GM12878 (cell line): ENCODE results near the gene EFNB2. TPM values are rescaled to one million over a fixed set of nuclear protein-coding genes. Genes with fewer than 3 reads are reported as not detected.

Source experiments
- ATAC-seq: fragments of 200-7000 bp; cut with Tn5 transposase; 3 replicates; pipeline ENCODE4 v1.9.1; 2020; ENCODE audit warnings: mild to moderate bottlenecking, moderate library complexity
- BruUV-seq: library from RNA; stranded (reverse); fragments of 400-500 nt; replicated peaks from 2 replicates; lab custom pipeline; 2021; lab: Mats Ljungman, UMichigan
- CTCF ChIA-PET: fragments of 300-600 bp; sonication (Branson Sonifier 250); formaldehyde crosslinking; extraction: SDS; loops from one replicate; lab custom pipeline; 2021; ENCODE audit warnings: inconsistent platforms; lab: Yijun Ruan, JAX
- POLR2A ChIA-PET: fragments of 350-600 bp; formaldehyde crosslinking; extraction: SDS; loops from one replicate; lab custom pipeline; 2021; ENCODE audit warnings: inconsistent platforms; lab: Charles Lee
- RAD21 ChIA-PET: fragments of 300-600 bp; sonication (Branson Sonifier 250); formaldehyde crosslinking; loops from one replicate; lab custom pipeline; 2023; ENCODE audit warnings: antibody characterized with exemption; ENCODE audit not compliant: unreplicated experiment; lab: Charles Lee
- SMC1A ChIA-PET: fragments of 300-600 bp; sonication (Branson Sonifier 250); formaldehyde crosslinking; loops from one replicate; lab custom pipeline; 2023; ENCODE audit not compliant: unreplicated experiment, uncharacterized antibody; lab: Charles Lee
- DNase-seq: peaks from one replicate; pipeline ENCODE4 v3.0.0-alpha.2; 2011; ENCODE audit warnings: low read depth, low spot score
- FAIRE-seq: peaks from 3 replicates; lab custom pipeline; 2011; peaks lifted over from hg19 to GRCh38; lab: Jason Lieb, UNC
- H2AFZ ChIP-seq: 2 replicates; pipeline ENCODE4 v1.6.0; 2011; ENCODE audit warnings: low read depth, low read length, control low read depth; ENCODE audit not compliant: control insufficient read depth
- H3K27ac ChIP-seq: 2 replicates; pipeline ENCODE4 v1.5.1; 2011; ENCODE audit warnings: control low read depth; ENCODE audit not compliant: control insufficient read depth, insufficient read depth
- H3K27me3 ChIP-seq, 2 experiments: replicated peaks in 1 of 2; 2 replicates each; pipeline versions ENCODE4 v1.6.0 to v1.6.1; 2011; ENCODE audit warnings: low read length in 1 of 2; ENCODE audit not compliant: control insufficient read depth in 2 of 2, insufficient read depth in 2 of 2
- H3K36me3 ChIP-seq, 2 experiments: 2 replicates each; pipeline ENCODE4 v1.5.1; 2011; ENCODE audit warnings: low read length in 1 of 2; ENCODE audit not compliant: control insufficient read depth in 2 of 2, insufficient read depth in 2 of 2
- H3K4me1 ChIP-seq: 2 replicates; pipeline ENCODE4 v1.6.1; 2011; ENCODE audit warnings: mild to moderate bottlenecking, low read length, moderate library complexity, mixed read lengths; ENCODE audit not compliant: control insufficient read depth, insufficient read depth
- H3K4me2 ChIP-seq: 2 replicates; pipeline ENCODE4 v1.6.0; 2011; ENCODE audit warnings: control low read depth; ENCODE audit not compliant: control insufficient read depth, insufficient read depth
- H3K4me3 ChIP-seq: fragments of 200-600 bp; sonication (generic); 2 replicates; pipeline ENCODE4 v1.5.1; 2016
- H3K79me2 ChIP-seq: 2 replicates; pipeline ENCODE4 v1.6.0; 2011; ENCODE audit warnings: low read length; ENCODE audit not compliant: control insufficient read depth, insufficient read depth
- H3K9ac ChIP-seq: 2 replicates; pipeline ENCODE4 v1.8.0; 2011; ENCODE audit warnings: low read length, control low read depth, mixed read lengths; ENCODE audit not compliant: control insufficient read depth, insufficient read depth
- H3K9me3 ChIP-seq: replicated peaks from 3 replicates; pipeline ENCODE4 v1.5.1; 2011; ENCODE audit warnings: mild to moderate bottlenecking, low read length; ENCODE audit not compliant: control insufficient read depth, insufficient read depth
- H4K20me1 ChIP-seq: 2 replicates; pipeline ENCODE4 v1.6.0; 2011; ENCODE audit not compliant: control insufficient read depth, insufficient read depth
- ASH2L ChIP-seq: fragments of 300-600, 200-600 bp; sonication (generic); IDR thresholded peaks from 2 replicates; pipeline ENCODE4 v1.6.1; 2017; ENCODE audit warnings: low read depth, mild to moderate bottlenecking, borderline replicate concordance
- BACH1 ChIP-seq: fragments of 450-650 bp; IDR thresholded peaks from 2 replicates; pipeline ENCODE4 v1.6.1; 2017; ENCODE audit warnings: mild to moderate bottlenecking, borderline replicate concordance
- CREM ChIP-seq: IDR thresholded peaks from 2 replicates; pipeline ENCODE4 v1.6.1; 2014; ENCODE audit warnings: antibody characterized with exemption, low read depth
- EGR1 ChIP-seq, 2 experiments: IDR thresholded peaks; 1 replicate in 1 of 2; 2 replicates in 1 of 2; pipeline ENCODE4 v1.6.1; 2011 to 2012; ENCODE audit warnings: low read depth in 2 of 2, low read length in 2 of 2, borderline replicate concordance in 1 of 2, mild to moderate bottlenecking in 1 of 2, moderate library complexity in 1 of 2
- MEF2B ChIP-seq: fragments of 450-650 bp; IDR thresholded peaks from 2 replicates; pipeline ENCODE4 v1.6.1; 2018; ENCODE audit warnings: mild to moderate bottlenecking, moderate library complexity; ENCODE audit not compliant: partially characterized antibody, poor library complexity, severe bottlenecking
- MTA2 ChIP-seq: fragments of 450-650 bp; IDR thresholded peaks from 2 replicates; pipeline ENCODE4 v1.6.1; 2016; ENCODE audit warnings: low read depth, mild to moderate bottlenecking, moderate library complexity
- PML ChIP-seq: IDR thresholded peaks from 2 replicates; pipeline ENCODE4 v1.6.1; 2012; ENCODE audit warnings: low read length, inconsistent platforms
- RELA ChIP-seq: fragments of 450-650 bp; IDR thresholded peaks from 2 replicates; pipeline ENCODE4 v1.8.0; 2014; ENCODE audit warnings: borderline replicate concordance; ENCODE audit not compliant: partially characterized antibody
- YBX1 ChIP-seq: fragments of 450-650 bp; IDR thresholded peaks from 2 replicates; pipeline ENCODE4 v1.6.1; 2016; ENCODE audit warnings: antibody characterized with exemption
- WGBS: methylation state at CpG from one replicate; pipeline ENCODE4 v1.1.6; 2016; ENCODE audit warnings: low lambda C conversion rate; ENCODE audit not compliant: insufficient replicate concordance, insufficient coverage; ENCODE audit errors: missing lambda C conversion rate; 5-methylcytosine and 5-hydroxymethylcytosine counted together
- in situ Hi-C: fragments of 300-500 bp; cut with MboI; formaldehyde crosslinking; loops from 9 replicates; pipeline ENCODE4 v1.14.3; 2018; ENCODE audit warnings: mixed read lengths
- intact Hi-C: fragments of 100-400 bp; cut with micrococcal nuclease; formaldehyde crosslinking; loops from one replicate; pipeline ENCODE4 v1.14.2; 2022; ENCODE audit not compliant: unreplicated experiment
- polyA plus RNA-seq, 11 experiments: library from polyadenylated mRNA; depleted of rRNA in 4 of 11; unstranded in 6 of 11; stranded (reverse) in 5 of 11; fragments of >200 nt; fragmentation: Nextera tagmentation in 4 of 11; fragmentation: Illumina TruSeq in 1 of 11; extraction: Ambion mirVana in 4 of 11; extraction: Trizol in 1 of 11; gene quantifications; 1 replicate in 1 of 11; 2 replicates in 10 of 11; pipeline versions ENCODE4 v1.2.1 to v1.2.3, GENCODE V29; 2011 to 2016; ENCODE audit warnings: inconsistent platforms in 2 of 11, missing spikeins in 2 of 11, low read depth in 1 of 11
- total RNA-seq, 4 experiments: library from RNA; depleted of rRNA in 3 of 4; stranded (reverse); fragments of >200 nt in 3 of 4; fragmentation: Illumina TruSeq in 1 of 4; extraction: Trizol in 1 of 4; gene quantifications; 2 replicates each; pipeline versions ENCODE4 v1.2.1 to v1.2.3, GENCODE V29; 2013 to 2021
- TF ChIP-seq, protein P1 (sequence below): fragments of 450-650 bp; IDR thresholded peaks from 2 replicates; pipeline ENCODE4 v1.6.1; 2014; ENCODE audit warnings: mild to moderate bottlenecking
- TF ChIP-seq, protein P2 (sequence below): fragments of 450-650 bp; IDR thresholded peaks from 2 replicates; pipeline ENCODE4 v1.6.1; 2017; ENCODE audit warnings: mild to moderate bottlenecking, moderate library complexity
- TF ChIP-seq, protein P3 (sequence below): fragments of 450-650 bp; IDR thresholded peaks from 2 replicates; pipeline ENCODE4 v1.6.1; 2017; ENCODE audit warnings: mild to moderate bottlenecking
- TF ChIP-seq, protein P4 (sequence below): fragments of 450-650 bp; IDR thresholded peaks from 2 replicates; pipeline ENCODE4 v1.6.1; 2017; ENCODE audit warnings: low read depth, mild to moderate bottlenecking, moderate library complexity

EFNB2 gene
- total and polyA plus RNA-seq, 10 of the 15 experiments (the other 5 are each of a cell fraction or from before 2014, with no cell fraction given) = 0.12 to 1.5 (median 0.31) TPM; not detected in 1

DNA sequence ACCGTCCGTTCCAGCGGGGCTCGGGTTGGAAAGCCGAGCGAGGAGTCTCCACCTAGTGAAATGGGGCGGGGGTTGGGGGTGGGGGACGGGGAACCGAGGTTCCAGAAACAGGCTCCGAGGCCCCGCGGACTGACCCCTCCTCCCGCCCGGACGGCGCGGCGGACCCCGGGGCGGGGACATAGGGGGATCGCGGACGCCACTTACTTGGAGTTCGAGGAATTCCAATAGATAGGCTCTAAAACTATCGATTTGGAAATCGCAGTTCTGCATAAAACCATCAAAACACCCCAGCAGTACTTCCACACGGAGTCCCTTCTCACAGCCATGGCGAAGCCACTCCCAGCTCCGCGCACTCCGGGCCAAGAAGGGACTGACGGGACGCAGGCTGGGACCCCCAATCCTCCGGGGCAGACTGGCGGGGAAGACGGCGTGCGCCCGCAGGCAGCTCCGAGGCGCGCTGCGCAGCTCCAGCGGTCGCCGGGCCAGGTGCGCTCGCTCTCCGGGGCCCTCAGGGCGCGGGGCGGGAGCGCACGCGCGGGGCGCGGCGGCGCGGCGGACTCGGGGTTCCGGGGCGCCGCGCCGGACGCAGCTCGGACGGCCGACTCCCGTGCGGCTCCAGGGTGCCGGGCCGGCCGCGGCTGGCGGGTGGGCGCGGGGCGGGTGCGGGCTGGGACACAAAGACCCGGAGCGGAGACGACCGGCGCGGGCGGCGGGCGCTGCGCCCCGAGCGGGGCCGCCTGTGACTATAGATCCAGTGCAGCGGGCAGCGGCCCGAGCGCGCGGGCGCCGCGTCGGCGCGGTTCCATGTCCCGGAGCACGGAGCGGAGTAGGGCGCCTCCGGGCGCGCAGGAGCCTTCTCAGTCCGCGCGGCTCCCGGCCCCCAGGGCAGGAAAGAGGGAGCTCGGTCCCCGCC is 567 bp downstream of the EFNB2 start:
- 19% methylated on average over 49 of the region's 121 CpGs for WGBS
- SMC1A ChIA-PET = interaction anchor here (1.0 to 3.4 kb wide), 3 partner anchors 95 to 453 kb away, joined by 3 to 12 read pairs (median 4); no protein-coding TSS in a partner anchor
- H3K9ac ChIP-seq = no peak overlapping the region
- peaks cover 0 to 17% of the 10 kb centered on the region in 2 experiments; a peak in 2 of 4 replicates for H3K27me3 ChIP-seq
- peaks cover 3% of the 10 kb centered on the region; the same call in 1 of the 2 replicates for H3K4me1 ChIP-seq
- H3K4me3 ChIP-seq = peak overlapping the region; percentile 62; the same call in 1 of the 2 replicates
- intact Hi-C loops (loop anchor here (5.0 to 10.0 kb wide), 3 partner anchors 160 to 1760 kb away; no protein-coding TSS in a partner anchor), in situ Hi-C loops (loop anchor here (5.0 to 25.0 kb wide), 2 partner anchors 453 to 1548 kb away; no protein-coding TSS in a partner anchor)
- DNase-seq = no peak
- no peaks in the 10 kb centered on the region for H3K36me3 ChIP-seq
- RAD21 ChIA-PET = interaction anchor here (1.0 to 2.0 kb wide), 6 partner anchors 10 to 453 kb away, joined by 3 to 11 read pairs (median 4); partner anchors contain the start of gene ARGLU1
- CTCF ChIA-PET = interaction anchor here (1.5 to 3.4 kb wide), 4 partner anchors 10 to 451 kb away, joined by 6 to 40 read pairs (median 13); no protein-coding TSS in a partner anchor
- peak; percentile 2 for ATAC-seq
- H3K9me3 ChIP-seq = no peaks in the 10 kb centered on the region
- H3K79me2 ChIP-seq = no peaks in the 10 kb centered on the region
- H2AFZ ChIP-seq = peak overlapping the region; percentile 56; the same call in 1 of the 2 replicates
- H3K27ac ChIP-seq = no peak overlapping the region
- no TSS peak for BruUV-seq
- H4K20me1 ChIP-seq = no peaks in the 10 kb centered on the region
- peak overlapping the region; percentile 77 for H3K4me2 ChIP-seq
- FAIRE-seq = no peak
- POLR2A ChIA-PET = no interaction called here
- TF ChIP-seq MTA2 (no peak), BACH1 (no peak), CREM (no peak), ASH2L (no peak), MEF2B (no peak), EGR1 (IDR thresholded peaks at IDR 0.05; ENCODE audit: borderline replicate concordance in 1 of 2, low read depth in 2 of 2, low read length in 2 of 2) (no peak), YBX1 (no peak), RELA (no peak), PML (no peak)
- TF ChIP-seq, protein P1, sequence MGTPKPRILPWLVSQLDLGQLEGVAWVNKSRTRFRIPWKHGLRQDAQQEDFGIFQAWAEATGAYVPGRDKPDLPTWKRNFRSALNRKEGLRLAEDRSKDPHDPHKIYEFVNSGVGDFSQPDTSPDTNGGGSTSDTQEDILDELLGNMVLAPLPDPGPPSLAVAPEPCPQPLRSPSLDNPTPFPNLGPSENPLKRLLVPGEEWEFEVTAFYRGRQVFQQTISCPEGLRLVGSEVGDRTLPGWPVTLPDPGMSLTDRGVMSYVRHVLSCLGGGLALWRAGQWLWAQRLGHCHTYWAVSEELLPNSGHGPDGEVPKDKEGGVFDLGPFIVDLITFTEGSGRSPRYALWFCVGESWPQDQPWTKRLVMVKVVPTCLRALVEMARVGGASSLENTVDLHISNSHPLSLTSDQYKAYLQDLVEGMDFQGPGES = no peak
- TF ChIP-seq, protein P2, sequence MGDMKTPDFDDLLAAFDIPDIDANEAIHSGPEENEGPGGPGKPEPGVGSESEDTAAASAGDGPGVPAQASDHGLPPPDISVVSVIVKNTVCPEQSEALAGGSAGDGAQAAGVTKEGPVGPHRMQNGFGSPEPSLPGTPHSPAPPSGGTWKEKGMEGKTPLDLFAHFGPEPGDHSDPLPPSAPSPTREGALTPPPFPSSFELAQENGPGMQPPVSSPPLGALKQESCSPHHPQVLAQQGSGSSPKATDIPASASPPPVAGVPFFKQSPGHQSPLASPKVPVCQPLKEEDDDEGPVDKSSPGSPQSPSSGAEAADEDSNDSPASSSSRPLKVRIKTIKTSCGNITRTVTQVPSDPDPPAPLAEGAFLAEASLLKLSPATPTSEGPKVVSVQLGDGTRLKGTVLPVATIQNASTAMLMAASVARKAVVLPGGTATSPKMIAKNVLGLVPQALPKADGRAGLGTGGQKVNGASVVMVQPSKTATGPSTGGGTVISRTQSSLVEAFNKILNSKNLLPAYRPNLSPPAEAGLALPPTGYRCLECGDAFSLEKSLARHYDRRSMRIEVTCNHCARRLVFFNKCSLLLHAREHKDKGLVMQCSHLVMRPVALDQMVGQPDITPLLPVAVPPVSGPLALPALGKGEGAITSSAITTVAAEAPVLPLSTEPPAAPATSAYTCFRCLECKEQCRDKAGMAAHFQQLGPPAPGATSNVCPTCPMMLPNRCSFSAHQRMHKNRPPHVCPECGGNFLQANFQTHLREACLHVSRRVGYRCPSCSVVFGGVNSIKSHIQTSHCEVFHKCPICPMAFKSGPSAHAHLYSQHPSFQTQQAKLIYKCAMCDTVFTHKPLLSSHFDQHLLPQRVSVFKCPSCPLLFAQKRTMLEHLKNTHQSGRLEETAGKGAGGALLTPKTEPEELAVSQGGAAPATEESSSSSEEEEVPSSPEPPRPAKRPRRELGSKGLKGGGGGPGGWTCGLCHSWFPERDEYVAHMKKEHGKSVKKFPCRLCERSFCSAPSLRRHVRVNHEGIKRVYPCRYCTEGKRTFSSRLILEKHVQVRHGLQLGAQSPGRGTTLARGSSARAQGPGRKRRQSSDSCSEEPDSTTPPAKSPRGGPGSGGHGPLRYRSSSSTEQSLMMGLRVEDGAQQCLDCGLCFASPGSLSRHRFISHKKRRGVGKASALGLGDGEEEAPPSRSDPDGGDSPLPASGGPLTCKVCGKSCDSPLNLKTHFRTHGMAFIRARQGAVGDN = no peak
- TF ChIP-seq, protein P3, sequence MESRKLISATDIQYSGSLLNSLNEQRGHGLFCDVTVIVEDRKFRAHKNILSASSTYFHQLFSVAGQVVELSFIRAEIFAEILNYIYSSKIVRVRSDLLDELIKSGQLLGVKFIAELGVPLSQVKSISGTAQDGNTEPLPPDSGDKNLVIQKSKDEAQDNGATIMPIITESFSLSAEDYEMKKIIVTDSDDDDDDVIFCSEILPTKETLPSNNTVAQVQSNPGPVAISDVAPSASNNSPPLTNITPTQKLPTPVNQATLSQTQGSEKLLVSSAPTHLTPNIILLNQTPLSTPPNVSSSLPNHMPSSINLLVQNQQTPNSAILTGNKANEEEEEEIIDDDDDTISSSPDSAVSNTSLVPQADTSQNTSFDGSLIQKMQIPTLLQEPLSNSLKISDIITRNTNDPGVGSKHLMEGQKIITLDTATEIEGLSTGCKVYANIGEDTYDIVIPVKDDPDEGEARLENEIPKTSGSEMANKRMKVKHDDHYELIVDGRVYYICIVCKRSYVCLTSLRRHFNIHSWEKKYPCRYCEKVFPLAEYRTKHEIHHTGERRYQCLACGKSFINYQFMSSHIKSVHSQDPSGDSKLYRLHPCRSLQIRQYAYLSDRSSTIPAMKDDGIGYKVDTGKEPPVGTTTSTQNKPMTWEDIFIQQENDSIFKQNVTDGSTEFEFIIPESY = no peak
- TF ChIP-seq, protein P4, sequence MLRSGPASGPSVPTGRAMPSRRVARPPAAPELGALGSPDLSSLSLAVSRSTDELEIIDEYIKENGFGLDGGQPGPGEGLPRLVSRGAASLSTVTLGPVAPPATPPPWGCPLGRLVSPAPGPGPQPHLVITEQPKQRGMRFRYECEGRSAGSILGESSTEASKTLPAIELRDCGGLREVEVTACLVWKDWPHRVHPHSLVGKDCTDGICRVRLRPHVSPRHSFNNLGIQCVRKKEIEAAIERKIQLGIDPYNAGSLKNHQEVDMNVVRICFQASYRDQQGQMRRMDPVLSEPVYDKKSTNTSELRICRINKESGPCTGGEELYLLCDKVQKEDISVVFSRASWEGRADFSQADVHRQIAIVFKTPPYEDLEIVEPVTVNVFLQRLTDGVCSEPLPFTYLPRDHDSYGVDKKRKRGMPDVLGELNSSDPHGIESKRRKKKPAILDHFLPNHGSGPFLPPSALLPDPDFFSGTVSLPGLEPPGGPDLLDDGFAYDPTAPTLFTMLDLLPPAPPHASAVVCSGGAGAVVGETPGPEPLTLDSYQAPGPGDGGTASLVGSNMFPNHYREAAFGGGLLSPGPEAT = no peak
